Right atrium auricular region (tissue), 2 donors: Measurements from ENCODE around the gene MTFP1. TPM values are rescaled to one million over a fixed set of nuclear protein-coding genes. Genes with fewer than 3 reads are reported as not detected.
A peak's percentile ranks its signal among the peaks of the same experiment; 100 is the strongest.

ENCODE experiments used
- DNase-seq: peaks from one replicate; pipeline ENCODE4 v3.0.0-alpha.2; 2019; ENCODE audit warnings: low spot score
- H3K27ac ChIP-seq, 2 donors: fragments of 200-600 bp; sonication (generic); 1 replicate in 1 of 2; 2 replicates in 1 of 2; pipeline ENCODE4 v1.5.1; 2016 to 2019
- H3K27me3 ChIP-seq, 2 donors: fragments of 200-600 bp; sonication (generic); one replicate each; pipeline versions ENCODE4 v1.5.1 to v1.6.0; 2017 to 2019
- H3K36me3 ChIP-seq: fragments of 200-600 bp; sonication (generic); one replicate; pipeline ENCODE4 v1.5.1; 2016
- H3K4me1 ChIP-seq, 2 donors: fragments of 200-600 bp; sonication (generic); one replicate each; pipeline versions ENCODE4 v1.5.1 to v1.6.0; 2017 to 2019
- H3K4me3 ChIP-seq, 2 donors: fragments of 200-600 bp; sonication (generic); 1 replicate in 1 of 2; 2 replicates in 1 of 2; pipeline ENCODE4 v1.5.1; 2017 to 2019; ENCODE audit warnings: mild to moderate bottlenecking in 1 of 2, moderate library complexity in 1 of 2
- H3K9me3 ChIP-seq, 2 donors: fragments of 200-600 bp; sonication (generic); one replicate each; pipeline ENCODE4 v1.5.1; 2019
- total RNA-seq, 2 donors: library from RNA; depleted of rRNA; stranded (reverse); fragments of >200 nt; gene quantifications; one replicate each; pipeline ENCODE4 v1.1.0, GENCODE V29; 2016
- TF ChIP-seq, protein P1 (sequence below), 2 donors: fragments of 200-600 bp; sonication (generic); IDR thresholded peaks; one replicate each; pipeline ENCODE4 v1.5.1; 2019; ENCODE audit warnings: antibody characterized with exemption in 2 of 2

The MTFP1 gene
- total RNA-seq, 2 donors from 2014 or later: 18.4 to 38.8 TPM

DNA sequence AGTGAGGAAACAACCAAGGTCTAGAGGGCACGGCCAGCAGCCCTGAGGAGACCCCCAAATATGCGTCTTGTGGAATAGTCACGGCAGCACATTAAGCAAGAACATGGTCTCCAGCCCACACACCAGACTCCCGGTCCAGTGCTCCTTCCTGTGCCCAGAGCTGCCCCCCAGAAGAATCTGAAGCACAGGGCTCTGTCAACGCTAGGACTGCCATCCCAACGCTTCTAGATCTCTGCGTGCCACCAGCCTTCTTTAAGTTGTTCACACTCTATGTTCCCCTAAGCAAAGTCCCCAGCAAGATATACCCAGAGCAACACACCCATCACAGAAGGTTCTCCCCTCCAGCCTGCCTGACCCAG, 32.3 kb upstream of the MTFP1 start:
- H3K27me3 ChIP-seq: no peaks in the 10 kb centered on the region
- H3K9me3 ChIP-seq: no peaks in the 10 kb centered on the region
- TF ChIP-seq, protein P1, sequence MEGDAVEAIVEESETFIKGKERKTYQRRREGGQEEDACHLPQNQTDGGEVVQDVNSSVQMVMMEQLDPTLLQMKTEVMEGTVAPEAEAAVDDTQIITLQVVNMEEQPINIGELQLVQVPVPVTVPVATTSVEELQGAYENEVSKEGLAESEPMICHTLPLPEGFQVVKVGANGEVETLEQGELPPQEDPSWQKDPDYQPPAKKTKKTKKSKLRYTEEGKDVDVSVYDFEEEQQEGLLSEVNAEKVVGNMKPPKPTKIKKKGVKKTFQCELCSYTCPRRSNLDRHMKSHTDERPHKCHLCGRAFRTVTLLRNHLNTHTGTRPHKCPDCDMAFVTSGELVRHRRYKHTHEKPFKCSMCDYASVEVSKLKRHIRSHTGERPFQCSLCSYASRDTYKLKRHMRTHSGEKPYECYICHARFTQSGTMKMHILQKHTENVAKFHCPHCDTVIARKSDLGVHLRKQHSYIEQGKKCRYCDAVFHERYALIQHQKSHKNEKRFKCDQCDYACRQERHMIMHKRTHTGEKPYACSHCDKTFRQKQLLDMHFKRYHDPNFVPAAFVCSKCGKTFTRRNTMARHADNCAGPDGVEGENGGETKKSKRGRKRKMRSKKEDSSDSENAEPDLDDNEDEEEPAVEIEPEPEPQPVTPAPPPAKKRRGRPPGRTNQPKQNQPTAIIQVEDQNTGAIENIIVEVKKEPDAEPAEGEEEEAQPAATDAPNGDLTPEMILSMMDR (IDR thresholded peaks at IDR 0.05): no peak
- peaks cover 0 to 23% of the 10 kb centered on the region in 2 donors for H3K4me1 ChIP-seq
- no peaks in the 10 kb centered on the region for H3K36me3 ChIP-seq
- H3K27ac ChIP-seq: no peak overlapping the region
- no peak overlapping the region for H3K4me3 ChIP-seq
- DNase-seq: no peak

DNA sequence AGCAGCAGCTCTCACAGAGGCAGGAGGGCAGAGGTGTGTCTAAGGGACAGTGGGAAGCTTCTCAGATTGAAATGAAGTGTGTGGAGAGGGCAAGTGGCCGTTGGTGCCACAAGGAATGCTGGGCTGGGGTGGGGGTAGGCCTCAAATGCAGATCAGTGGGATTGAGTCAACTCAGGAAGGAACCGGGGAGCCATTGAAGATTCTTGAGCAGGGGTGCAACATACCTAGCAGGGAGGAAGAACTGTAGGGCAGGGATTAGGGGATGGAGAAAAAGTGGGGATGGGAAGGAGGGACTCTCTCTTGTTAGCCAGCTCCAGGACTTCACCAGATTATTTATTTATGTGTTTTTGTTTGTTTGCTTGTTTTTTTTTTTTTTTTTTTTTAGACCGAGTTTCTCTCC, 31.7 kb upstream of the MTFP1 start:
- TF ChIP-seq, protein P1 (IDR thresholded peaks at IDR 0.05): no peak
- DNase-seq: no peak
- H3K4me3 ChIP-seq: no peak overlapping the region

DNA sequence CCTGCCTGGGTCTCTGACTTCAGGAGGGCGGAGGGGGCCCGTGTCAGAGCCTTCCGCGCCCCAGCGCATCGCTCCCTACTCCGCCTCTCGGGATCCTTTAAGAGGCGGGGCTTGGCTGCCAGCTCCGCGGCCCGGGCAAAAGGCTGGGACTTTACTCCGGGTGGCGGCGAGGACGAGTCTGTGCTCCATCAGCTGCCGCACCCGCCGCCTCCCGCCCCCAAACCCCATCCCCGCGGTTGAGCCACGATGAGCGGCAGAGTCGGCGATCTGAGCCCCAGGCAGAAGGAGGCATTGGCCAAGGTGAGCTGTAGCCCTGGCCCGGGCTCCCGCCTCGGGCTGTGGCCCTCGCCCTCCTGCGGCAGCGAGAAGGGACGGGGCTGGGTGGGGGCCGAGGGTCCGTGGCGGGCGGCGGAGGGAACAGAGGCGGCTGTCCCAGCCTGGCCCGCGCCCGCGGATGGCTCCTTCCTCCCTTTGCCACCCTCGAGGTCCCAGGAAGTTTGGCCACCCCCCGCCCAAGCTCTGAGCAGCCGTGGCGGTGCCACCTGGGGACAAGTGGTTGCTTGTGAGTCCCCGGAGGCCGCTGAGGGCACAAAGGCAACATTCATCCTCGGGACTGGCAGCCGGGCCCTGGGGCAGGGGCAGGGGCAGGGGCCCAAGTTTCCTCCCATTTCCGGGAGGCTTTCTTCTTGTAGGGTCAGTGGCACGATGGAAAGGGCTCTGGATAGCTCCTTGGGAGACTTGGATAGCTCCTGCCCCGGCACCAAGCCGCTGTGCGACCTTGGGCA, 28.5 kb upstream of the MTFP1 start, which contains the start of gene SEC14L2:
Gene SEC14L2, plus strand, starts transcription at position 148 of the 785 bp plus-strand sequence. Its CDS starts 99 bp downstream, at position 247.
- Histone ChIP-seq H3K27ac (peak within 1 kb of the TSS; percentile 35 to 56), H3K27me3 (no peaks in the 10 kb centered on the region), H3K4me3 (peak within 1 kb of the TSS; percentile 59), H3K4me1 (peaks cover 0 to 32% of the 10 kb centered on the region in 2 donors), H3K9me3 (no peaks in the 10 kb centered on the region), H3K36me3 (no peaks in the 10 kb centered on the region)
- peak; percentile 73 for DNase-seq
- TF ChIP-seq, protein P1 (IDR thresholded peaks at IDR 0.05): no peak

More for the DNA sequence above, 31.7 kb upstream of the MTFP1 start:
- no peaks in the 10 kb centered on the region for H3K27me3 ChIP-seq
- no peaks in the 10 kb centered on the region for H3K9me3 ChIP-seq
- H3K27ac ChIP-seq: no peak overlapping the region
- H3K36me3 ChIP-seq: no peaks in the 10 kb centered on the region
- H3K4me1 ChIP-seq: peaks cover 0 to 29% of the 10 kb centered on the region in 2 donors

DNA sequence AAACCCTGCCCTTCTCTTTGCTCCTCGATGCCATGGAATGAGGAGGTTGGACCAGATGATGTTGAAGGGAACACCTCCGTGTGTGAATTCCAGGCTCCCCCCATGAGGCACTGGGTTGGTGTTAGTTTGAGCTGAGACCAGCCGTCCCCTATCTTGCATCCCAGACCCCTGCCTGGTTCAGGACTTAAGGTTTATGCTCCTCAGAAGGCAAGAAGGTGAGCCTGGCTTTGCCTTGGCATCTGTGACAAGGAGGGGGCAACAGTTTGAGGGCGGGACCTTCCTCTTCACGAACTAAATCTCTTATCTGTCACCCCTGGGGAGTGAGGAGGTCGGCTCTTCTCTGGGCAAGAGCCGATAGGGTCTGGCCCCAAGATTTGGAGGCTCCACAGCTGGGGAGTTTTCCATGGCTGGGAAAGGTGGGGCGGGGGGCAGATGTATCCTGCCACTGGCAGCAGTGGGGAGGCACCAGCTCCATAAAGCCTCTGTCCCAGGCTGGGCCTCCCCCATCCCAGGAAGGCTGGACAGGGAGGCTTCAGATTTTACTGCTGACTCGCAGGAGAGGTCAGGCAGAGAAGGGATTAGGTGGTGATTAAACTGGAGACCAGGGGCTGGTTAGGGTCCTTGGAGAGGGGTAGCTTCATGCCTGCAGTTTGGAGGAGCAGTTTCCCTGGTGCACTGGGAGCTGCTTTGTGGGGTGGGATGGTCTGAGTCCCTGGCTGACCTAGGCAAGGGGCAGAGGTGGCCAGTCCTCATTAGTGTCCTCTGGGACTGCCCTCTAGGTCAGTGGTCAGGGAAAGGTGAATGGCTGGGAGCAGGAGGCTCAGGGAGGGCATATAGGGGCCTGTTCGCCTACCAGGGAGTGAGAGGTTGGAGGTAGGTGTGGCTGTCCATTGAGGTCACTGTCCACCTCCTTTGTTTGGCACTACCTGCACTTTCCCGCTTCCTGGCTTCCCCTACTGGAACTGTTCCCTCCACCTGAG, 27.6 kb upstream of the MTFP1 start:
- Histone ChIP-seq H3K4me3 (peak overlapping the region; percentile 59), H3K36me3 (no peaks in the 10 kb centered on the region), H3K27ac (peak overlapping the region in 1 of 2 donors; percentile 35), H3K9me3 (no peaks in the 10 kb centered on the region), H3K4me1 (peaks cover 0 to 32% of the 10 kb centered on the region in 2 donors), H3K27me3 (no peaks in the 10 kb centered on the region)
- TF ChIP-seq, protein P1 (IDR thresholded peaks at IDR 0.05): no peak
- DNase-seq: no peak

DNA sequence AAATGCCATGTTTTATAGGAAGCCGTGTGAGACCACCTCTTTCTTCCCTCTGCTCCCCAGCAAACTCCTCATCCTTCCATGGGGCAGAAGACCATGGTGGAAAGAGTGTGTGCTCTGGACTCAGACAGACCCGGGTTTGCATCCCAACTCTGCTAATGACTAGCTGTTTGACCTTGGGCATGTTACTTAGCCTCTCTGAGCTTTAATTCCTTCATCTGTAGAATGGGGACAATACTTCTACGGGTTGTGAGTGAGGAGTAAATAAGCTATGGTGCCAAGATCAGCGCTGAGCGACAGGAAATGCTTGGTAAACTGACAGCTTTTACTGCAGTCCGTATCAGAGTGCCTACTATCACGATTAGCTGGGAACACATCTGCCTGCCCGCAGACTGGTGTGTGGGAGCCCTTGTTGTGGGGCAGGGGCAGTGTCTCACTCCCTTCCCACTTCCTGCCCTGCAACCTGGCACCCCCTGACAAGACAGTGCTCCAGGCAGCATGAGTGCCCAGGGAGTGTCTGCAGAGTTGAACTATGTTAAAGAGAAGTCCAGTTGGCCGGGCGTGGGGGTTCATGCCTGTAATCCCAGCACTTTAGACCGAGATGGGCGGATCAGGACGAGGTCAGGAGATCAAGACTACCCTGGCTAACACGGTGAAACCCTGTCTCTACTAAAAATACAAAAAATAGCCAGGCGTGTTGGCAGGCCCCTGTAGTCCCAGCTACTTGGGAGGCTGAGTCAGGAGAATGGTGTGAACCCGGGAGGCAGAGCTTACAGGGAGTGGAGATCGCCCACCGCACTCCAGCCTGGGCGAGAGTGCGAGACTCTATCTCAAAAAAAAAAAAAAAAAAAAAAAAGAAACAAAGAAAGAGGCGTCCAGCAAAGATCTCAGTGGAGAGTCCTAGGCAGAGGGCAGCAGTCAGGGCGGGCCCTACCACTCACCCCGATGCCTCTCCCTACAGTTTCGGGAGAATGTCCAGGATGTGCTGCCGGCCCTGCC, 26.6 kb upstream of the MTFP1 start:
- H3K4me3 ChIP-seq: no peak overlapping the region
- H3K9me3 ChIP-seq: no peaks in the 10 kb centered on the region
- TF ChIP-seq, protein P1 (IDR thresholded peaks at IDR 0.05): no peak
- H3K27me3 ChIP-seq: no peaks in the 10 kb centered on the region
- H3K27ac ChIP-seq: no peak overlapping the region
- peaks cover 0 to 32% of the 10 kb centered on the region in 2 donors for H3K4me1 ChIP-seq
- no peaks in the 10 kb centered on the region for H3K36me3 ChIP-seq
- DNase-seq: no peak
